ENCODE data around the gene SYCE3. TPM values are rescaled to one million over a fixed set of nuclear protein-coding genes. Genes with fewer than 3 reads are reported as not detected.

Gene SYCE3
- total RNA-seq, 1 donor: not detected

DNA sequence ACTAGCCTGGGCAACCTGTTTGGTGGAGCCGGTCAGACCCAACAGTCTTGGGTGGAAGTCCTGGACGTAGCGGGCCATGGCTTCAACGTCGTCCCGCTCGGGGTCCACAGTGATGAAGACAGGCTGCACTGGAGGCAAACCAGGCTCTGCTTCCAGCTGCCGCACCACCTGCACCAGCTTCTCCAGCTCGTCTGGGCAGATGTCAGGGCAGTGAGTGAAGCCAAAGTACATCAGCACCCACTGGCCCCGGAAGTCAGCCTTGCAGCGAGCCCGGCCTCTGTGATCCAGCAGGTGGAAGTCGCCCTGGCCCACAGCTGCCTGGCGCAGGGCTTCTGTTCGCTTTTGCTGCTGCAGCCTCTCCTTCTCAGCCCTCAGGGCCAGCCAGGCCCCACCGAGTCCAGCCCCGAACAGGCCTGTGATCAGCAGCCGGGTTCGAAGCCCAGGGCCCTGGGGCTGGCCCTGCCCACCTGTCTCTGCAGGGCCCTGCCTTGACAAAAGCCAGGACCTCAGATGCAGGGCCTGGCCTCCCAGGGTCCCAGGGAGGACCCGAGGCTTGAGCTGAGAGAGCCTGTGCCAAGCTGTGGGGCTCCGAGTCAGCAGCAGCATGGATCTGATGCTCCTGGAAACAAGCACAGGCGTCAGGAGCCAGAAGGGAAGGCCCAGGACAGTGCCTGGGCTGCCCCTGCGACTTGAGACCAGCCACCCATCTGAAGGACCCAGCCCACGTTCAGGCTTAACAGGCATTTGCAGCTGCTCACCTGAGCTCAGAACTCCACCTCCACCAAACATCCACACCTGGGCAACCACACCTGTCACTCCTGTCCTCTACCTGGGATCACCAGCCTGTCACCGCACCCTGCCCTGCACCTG, 38.7 kb downstream of the SYCE3 start:
- TF ChIP-seq, protein P1, sequence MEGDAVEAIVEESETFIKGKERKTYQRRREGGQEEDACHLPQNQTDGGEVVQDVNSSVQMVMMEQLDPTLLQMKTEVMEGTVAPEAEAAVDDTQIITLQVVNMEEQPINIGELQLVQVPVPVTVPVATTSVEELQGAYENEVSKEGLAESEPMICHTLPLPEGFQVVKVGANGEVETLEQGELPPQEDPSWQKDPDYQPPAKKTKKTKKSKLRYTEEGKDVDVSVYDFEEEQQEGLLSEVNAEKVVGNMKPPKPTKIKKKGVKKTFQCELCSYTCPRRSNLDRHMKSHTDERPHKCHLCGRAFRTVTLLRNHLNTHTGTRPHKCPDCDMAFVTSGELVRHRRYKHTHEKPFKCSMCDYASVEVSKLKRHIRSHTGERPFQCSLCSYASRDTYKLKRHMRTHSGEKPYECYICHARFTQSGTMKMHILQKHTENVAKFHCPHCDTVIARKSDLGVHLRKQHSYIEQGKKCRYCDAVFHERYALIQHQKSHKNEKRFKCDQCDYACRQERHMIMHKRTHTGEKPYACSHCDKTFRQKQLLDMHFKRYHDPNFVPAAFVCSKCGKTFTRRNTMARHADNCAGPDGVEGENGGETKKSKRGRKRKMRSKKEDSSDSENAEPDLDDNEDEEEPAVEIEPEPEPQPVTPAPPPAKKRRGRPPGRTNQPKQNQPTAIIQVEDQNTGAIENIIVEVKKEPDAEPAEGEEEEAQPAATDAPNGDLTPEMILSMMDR (IDR thresholded peaks at IDR 0.05; ENCODE audit: extremely low read depth, low read depth, low read length): no peak
- H2AFZ ChIP-seq (ENCODE audit: low read length): no peak overlapping the region
- no peaks in the 10 kb centered on the region for H3K9me3 ChIP-seq (ENCODE audit: low read depth, low read length)
- H3K27me3 ChIP-seq (ENCODE audit: insufficient read depth, low read length): no peaks in the 10 kb centered on the region
- DNase-seq (ENCODE audit: insufficient read length, low spot score, missing footprints): peak; percentile 85
- peaks cover 13% of the 10 kb centered on the region for H3K4me1 ChIP-seq (ENCODE audit: insufficient read depth, low read length)
- H3K4me3 ChIP-seq (ENCODE audit: insufficient read depth, low read length): peak overlapping the region; percentile 86
- peak overlapping the region; percentile 96 for H3K4me2 ChIP-seq (ENCODE audit: insufficient read depth, low read length)
- peaks cover 30% of the 10 kb centered on the region for H3K79me2 ChIP-seq (ENCODE audit: insufficient read depth, low read length)
- peaks cover 18% of the 10 kb centered on the region for H3K36me3 ChIP-seq (ENCODE audit: insufficient read depth, low read length)
- peak overlapping the region; percentile 78 for H3K27ac ChIP-seq (ENCODE audit: low read depth, low read length)
- peaks cover 28% of the 10 kb centered on the region for H4K20me1 ChIP-seq (ENCODE audit: insufficient read depth, low read length)

DNA sequence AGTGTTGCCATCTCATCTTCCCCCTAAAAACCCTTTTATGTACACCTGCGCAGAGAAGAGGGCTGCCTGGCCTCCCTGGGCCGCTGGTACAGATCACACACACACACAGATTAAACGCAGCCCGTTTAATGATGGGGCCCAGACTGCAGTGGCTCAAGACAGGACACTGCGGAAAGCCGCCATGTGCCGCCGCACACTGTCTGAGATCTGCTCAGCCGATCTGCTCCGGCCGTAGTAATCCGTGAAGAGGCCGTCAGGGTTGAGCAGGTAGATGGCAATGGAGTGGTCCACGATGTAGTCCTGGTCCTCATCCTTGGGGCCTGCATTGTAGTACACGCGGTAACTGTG, 39.3 kb downstream of the SYCE3 start:
- Histone ChIP-seq H3K4me2 (ENCODE audit: insufficient read depth, low read length) (no peak overlapping the region), H3K27me3 (ENCODE audit: insufficient read depth, low read length) (no peaks in the 10 kb centered on the region), H3K4me1 (ENCODE audit: insufficient read depth, low read length) (peaks cover 13% of the 10 kb centered on the region), H3K4me3 (ENCODE audit: insufficient read depth, low read length) (no peak overlapping the region), H3K79me2 (ENCODE audit: insufficient read depth, low read length) (peaks cover 30% of the 10 kb centered on the region), H3K27ac (ENCODE audit: low read depth, low read length) (no peak overlapping the region), H4K20me1 (ENCODE audit: insufficient read depth, low read length) (peaks cover 23% of the 10 kb centered on the region), H3K9me3 (ENCODE audit: low read depth, low read length) (no peaks in the 10 kb centered on the region), H3K36me3 (ENCODE audit: insufficient read depth, low read length) (peaks cover 25% of the 10 kb centered on the region), H2AFZ (ENCODE audit: low read length) (no peak overlapping the region)
- TF ChIP-seq, protein P1 (IDR thresholded peaks at IDR 0.05; ENCODE audit: extremely low read depth, low read depth, low read length): no peak
- DNase-seq (ENCODE audit: insufficient read length, low spot score, missing footprints): peak; percentile 58

DNA sequence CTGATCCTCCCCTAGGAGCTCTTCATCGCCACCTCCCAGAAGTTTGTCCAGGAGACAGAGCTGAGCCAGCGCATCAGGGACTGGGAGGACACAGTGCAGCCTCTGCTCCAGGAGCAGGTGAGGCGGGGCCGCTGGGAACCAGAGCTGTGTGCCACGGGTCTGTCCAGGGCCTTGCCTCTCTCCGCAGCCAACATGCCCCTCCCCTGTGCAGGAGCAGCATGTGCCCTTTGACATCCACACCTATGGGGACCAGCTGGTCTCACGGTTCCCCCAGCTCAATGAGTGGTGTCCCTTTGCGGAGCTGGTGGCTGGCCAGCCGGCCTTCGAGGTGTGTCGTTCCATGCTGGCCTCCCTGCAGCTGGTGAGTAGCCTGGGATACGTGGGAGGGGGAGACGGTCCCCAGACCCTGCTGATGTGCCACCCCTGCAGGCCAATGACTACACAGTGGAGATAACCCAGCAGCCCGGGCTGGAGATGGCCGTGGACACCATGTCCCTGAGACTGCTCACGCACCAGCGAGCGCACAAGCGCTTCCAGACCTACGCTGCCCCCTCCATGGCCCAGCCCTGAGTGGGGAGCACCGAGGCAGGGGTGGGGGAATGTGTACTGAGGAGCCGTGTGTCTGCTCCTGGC, 39.8 kb downstream of the SYCE3 start:
- H3K36me3 ChIP-seq (ENCODE audit: insufficient read depth, low read length): peaks cover 29% of the 10 kb centered on the region
- H4K20me1 ChIP-seq (ENCODE audit: insufficient read depth, low read length): peaks cover 23% of the 10 kb centered on the region
- no peak overlapping the region for H3K4me2 ChIP-seq (ENCODE audit: insufficient read depth, low read length)
- H3K27me3 ChIP-seq (ENCODE audit: insufficient read depth, low read length): no peaks in the 10 kb centered on the region
- H3K9me3 ChIP-seq (ENCODE audit: low read depth, low read length): no peaks in the 10 kb centered on the region
- peak; percentile 68 for DNase-seq (ENCODE audit: insufficient read length, low spot score, missing footprints)
- H3K27ac ChIP-seq (ENCODE audit: low read depth, low read length): no peak overlapping the region
- H2AFZ ChIP-seq (ENCODE audit: low read length): no peak overlapping the region
- H3K4me1 ChIP-seq (ENCODE audit: insufficient read depth, low read length): peaks cover 13% of the 10 kb centered on the region
- TF ChIP-seq, protein P1 (IDR thresholded peaks at IDR 0.05; ENCODE audit: extremely low read depth, low read depth, low read length): no peak
- H3K79me2 ChIP-seq (ENCODE audit: insufficient read depth, low read length): peaks cover 30% of the 10 kb centered on the region
- H3K4me3 ChIP-seq (ENCODE audit: insufficient read depth, low read length): no peak overlapping the region

DNA sequence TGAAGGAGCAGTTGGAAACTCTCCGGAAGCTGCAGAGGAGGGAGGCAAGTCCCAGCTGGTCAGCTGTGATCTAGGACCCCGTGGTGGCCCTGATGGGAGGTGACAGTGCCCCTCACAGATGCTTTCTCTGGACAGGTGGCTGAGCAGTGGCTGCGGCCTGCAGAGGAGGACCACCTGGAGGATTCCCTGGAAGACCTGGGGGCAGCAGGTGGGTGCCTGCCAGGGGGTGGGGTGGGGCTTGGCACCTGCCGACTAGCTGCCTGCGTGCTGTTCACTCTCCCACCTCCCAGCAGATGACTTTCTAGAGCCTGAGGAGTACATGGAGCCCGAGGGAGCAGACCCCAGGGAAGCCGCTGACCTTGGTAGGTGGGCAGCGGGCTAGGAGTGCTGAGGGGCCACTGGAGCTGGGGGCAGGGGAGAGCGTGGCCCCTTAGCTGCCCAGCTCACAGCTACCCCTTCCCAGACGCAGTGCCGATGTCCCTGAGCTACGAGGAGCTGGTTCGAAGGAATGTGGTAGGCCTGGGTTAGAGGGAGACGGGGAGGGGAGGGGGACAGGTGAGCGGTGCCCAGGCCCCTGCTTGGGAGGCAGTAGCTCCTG, 40.4 kb downstream of the SYCE3 start:
- no peak overlapping the region for H2AFZ ChIP-seq (ENCODE audit: low read length)
- peaks cover 33% of the 10 kb centered on the region for H3K79me2 ChIP-seq (ENCODE audit: insufficient read depth, low read length)
- peak; percentile 65 for DNase-seq (ENCODE audit: insufficient read length, low spot score, missing footprints)
- peaks cover 23% of the 10 kb centered on the region for H4K20me1 ChIP-seq (ENCODE audit: insufficient read depth, low read length)
- no peaks in the 10 kb centered on the region for H3K27me3 ChIP-seq (ENCODE audit: insufficient read depth, low read length)
- TF ChIP-seq, protein P1 (IDR thresholded peaks at IDR 0.05; ENCODE audit: extremely low read depth, low read depth, low read length): no peak
- peaks cover 29% of the 10 kb centered on the region for H3K36me3 ChIP-seq (ENCODE audit: insufficient read depth, low read length)
- H3K4me3 ChIP-seq (ENCODE audit: insufficient read depth, low read length): no peak overlapping the region
- H3K4me1 ChIP-seq (ENCODE audit: insufficient read depth, low read length): peaks cover 13% of the 10 kb centered on the region
- no peak overlapping the region for H3K27ac ChIP-seq (ENCODE audit: low read depth, low read length)
- no peak overlapping the region for H3K4me2 ChIP-seq (ENCODE audit: insufficient read depth, low read length)
- no peaks in the 10 kb centered on the region for H3K9me3 ChIP-seq (ENCODE audit: low read depth, low read length)
